ENCODE results near the gene TMEM123. TPM values are rescaled to one million over a fixed set of nuclear protein-coding genes. Genes with fewer than 3 reads are reported as not detected.
"Not testable (repeated sequence)": the region's sequence is repeated elsewhere in the genome, so short reads cannot be mapped to it uniquely, and the experiment has no call there.

TMEM123 gene
- total RNA-seq, 2 experiments from 2014 or later, result 288 to 307 TPM

DNA sequence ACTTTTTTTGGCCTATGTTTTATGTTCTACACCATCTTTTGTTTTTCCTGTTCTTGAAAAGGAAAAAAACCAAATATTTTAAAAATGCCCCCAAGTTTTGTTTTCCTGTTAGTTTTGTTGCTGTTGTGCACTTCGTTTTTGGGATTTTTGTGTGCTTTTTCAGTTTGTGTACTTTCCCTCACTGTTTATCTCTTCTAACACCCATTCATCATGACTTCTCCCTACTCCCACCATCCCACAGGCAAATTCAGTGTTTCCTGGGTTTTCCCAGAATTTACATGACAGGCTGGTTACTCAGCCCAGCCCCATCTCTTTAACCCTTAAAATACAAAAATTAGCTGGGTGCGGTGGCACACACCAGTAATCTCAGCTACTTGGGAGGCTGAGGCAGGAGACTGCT lies 15.6 kb downstream of the TMEM123 start:
- Mint-ChIP-seq H3K27ac (peak overlapping the region; percentile 11), H3K27me3 (no peaks in the 10 kb centered on the region), H3K36me3 (ENCODE audit: low read depth) (peaks cover 76% of the 10 kb centered on the region), H3K4me3 (no peak overlapping the region), H3K9me3 (peaks cover 4% of the 10 kb centered on the region), H3K4me1 (ENCODE audit: low read depth) (peaks cover 82% of the 10 kb centered on the region)
- ChIA-PET CTCF (no interaction called here), POLR2A (no interaction called here)
- peaks cover 30% of the 10 kb centered on the region for H3K4me1 ChIP-seq (ENCODE audit: insufficient read depth, low read length)
- DNase-seq (no peak), ATAC-seq (ENCODE audit: poor library complexity) (no peak)
- TF ChIP-seq, protein P1, sequence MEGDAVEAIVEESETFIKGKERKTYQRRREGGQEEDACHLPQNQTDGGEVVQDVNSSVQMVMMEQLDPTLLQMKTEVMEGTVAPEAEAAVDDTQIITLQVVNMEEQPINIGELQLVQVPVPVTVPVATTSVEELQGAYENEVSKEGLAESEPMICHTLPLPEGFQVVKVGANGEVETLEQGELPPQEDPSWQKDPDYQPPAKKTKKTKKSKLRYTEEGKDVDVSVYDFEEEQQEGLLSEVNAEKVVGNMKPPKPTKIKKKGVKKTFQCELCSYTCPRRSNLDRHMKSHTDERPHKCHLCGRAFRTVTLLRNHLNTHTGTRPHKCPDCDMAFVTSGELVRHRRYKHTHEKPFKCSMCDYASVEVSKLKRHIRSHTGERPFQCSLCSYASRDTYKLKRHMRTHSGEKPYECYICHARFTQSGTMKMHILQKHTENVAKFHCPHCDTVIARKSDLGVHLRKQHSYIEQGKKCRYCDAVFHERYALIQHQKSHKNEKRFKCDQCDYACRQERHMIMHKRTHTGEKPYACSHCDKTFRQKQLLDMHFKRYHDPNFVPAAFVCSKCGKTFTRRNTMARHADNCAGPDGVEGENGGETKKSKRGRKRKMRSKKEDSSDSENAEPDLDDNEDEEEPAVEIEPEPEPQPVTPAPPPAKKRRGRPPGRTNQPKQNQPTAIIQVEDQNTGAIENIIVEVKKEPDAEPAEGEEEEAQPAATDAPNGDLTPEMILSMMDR (IDR thresholded peaks at IDR 0.05), result no peak
- intact Hi-C loops (cut with DNase I, micrococcal nuclease), result no loop called here
- H3K4me3 ChIP-seq (ENCODE audit: low read length), result no peak overlapping the region
- no peak overlapping the region for H3K27ac ChIP-seq (ENCODE audit: low read depth in 1 of 2, low read length in 2 of 2)
- no peaks in the 10 kb centered on the region for H3K27me3 ChIP-seq (ENCODE audit: control insufficient read depth in 1 of 2, insufficient read depth in 2 of 2, low read length in 2 of 2)
- H3K36me3 ChIP-seq (ENCODE audit: insufficient read depth, low read length), result peaks cover 22% of the 10 kb centered on the region
- peaks cover 7 to 9% of the 10 kb centered on the region in 2 experiments for H3K9me3 ChIP-seq (ENCODE audit: control insufficient read depth in 1 of 2, insufficient read depth in 1 of 2, low read length in 2 of 2)

DNA sequence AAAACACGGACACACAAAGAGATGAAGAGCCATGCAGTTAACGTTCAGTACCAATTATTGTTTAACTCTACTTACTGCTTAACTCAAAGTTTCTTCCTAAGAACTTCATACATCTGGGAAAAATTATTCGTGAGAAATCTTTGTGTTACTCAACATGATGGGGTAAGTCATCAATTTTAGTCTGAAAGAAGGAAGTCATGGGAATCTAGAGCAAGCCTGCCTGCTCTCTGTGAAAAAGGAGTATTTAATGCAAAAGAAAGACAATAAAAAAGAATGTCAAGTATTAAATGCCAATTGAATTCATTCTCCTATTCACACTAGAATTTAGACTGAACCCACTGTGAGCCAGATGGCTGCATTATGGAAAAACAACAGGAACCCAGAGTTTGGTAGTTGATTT lies 16.0 kb downstream of the TMEM123 start:
- peaks cover 80% of the 10 kb centered on the region for H3K36me3 Mint-ChIP-seq (ENCODE audit: low read depth)
- H3K27me3 Mint-ChIP-seq, result no peaks in the 10 kb centered on the region
- ChIA-PET POLR2A (no interaction called here), CTCF (no interaction called here)
- peaks cover 5% of the 10 kb centered on the region for H3K9me3 Mint-ChIP-seq
- intact Hi-C loops (cut with DNase I, micrococcal nuclease), result no loop called here
- DNase-seq, result no peak
- H3K4me3 ChIP-seq (ENCODE audit: low read length), result no peak overlapping the region
- TF ChIP-seq, protein P1 (IDR thresholded peaks at IDR 0.05), result no peak
- no peak for ATAC-seq (ENCODE audit: poor library complexity)
- H3K27ac ChIP-seq (ENCODE audit: low read depth in 1 of 2, low read length in 2 of 2), result no peak overlapping the region
- no peaks in the 10 kb centered on the region for H3K27me3 ChIP-seq (ENCODE audit: control insufficient read depth in 1 of 2, insufficient read depth in 2 of 2, low read length in 2 of 2)
- H3K4me3 Mint-ChIP-seq, result no peak overlapping the region
- peaks cover 7 to 9% of the 10 kb centered on the region in 2 experiments for H3K9me3 ChIP-seq (ENCODE audit: control insufficient read depth in 1 of 2, insufficient read depth in 1 of 2, low read length in 2 of 2)
- peak overlapping the region; percentile 15 for H3K27ac Mint-ChIP-seq
- H3K36me3 ChIP-seq (ENCODE audit: insufficient read depth, low read length), result peaks cover 26% of the 10 kb centered on the region
- peaks cover 33% of the 10 kb centered on the region for H3K4me1 ChIP-seq (ENCODE audit: insufficient read depth, low read length)
- peaks cover 82% of the 10 kb centered on the region for H3K4me1 Mint-ChIP-seq (ENCODE audit: low read depth)

DNA sequence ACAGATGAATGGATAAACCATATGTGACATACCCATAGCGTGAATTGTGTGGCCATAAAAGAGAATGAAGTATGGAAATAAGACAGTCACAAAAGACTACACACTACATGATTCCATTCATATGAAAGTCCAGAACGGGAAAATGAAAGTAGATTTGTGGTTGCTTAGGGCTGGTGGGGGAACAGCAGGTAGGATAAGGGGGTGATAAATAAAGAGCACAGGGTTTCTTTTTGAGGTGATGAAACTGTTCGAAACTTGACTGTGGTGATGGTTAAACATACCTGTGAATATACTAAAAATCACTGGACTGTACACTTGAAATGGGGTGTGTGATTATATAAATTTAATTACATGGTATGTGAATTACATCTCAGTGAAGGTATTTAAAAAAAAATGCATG lies 16.9 kb downstream of the TMEM123 start:
- peaks cover 36% of the 10 kb centered on the region for H3K4me1 ChIP-seq (ENCODE audit: insufficient read depth, low read length)
- no peak overlapping the region for H3K27ac ChIP-seq (ENCODE audit: low read depth in 1 of 2, low read length in 2 of 2)
- peaks cover 29% of the 10 kb centered on the region for H3K36me3 ChIP-seq (ENCODE audit: insufficient read depth, low read length)
- no peak for ATAC-seq (ENCODE audit: poor library complexity)
- H3K27ac Mint-ChIP-seq, result peak overlapping the region; percentile 10
- H3K27me3 Mint-ChIP-seq, result no peaks in the 10 kb centered on the region
- H3K36me3 Mint-ChIP-seq (ENCODE audit: low read depth), result peaks cover 80% of the 10 kb centered on the region
- DNase-seq, result no peak
- peaks cover 7 to 9% of the 10 kb centered on the region in 2 experiments for H3K9me3 ChIP-seq (ENCODE audit: control insufficient read depth in 1 of 2, insufficient read depth in 1 of 2, low read length in 2 of 2)
- intact Hi-C loops (cut with DNase I, micrococcal nuclease), result no loop called here
- no peaks in the 10 kb centered on the region for H3K27me3 ChIP-seq (ENCODE audit: control insufficient read depth in 1 of 2, insufficient read depth in 2 of 2, low read length in 2 of 2)
- no peak overlapping the region for H3K4me3 ChIP-seq (ENCODE audit: low read length)
- peaks cover 5% of the 10 kb centered on the region for H3K9me3 Mint-ChIP-seq
- no peak overlapping the region for H3K4me3 Mint-ChIP-seq
- CTCF ChIA-PET, result no interaction called here
- TF ChIP-seq, protein P1 (IDR thresholded peaks at IDR 0.05), result no peak
- POLR2A ChIA-PET, result interaction anchor here (1.5 kb wide), 1 partner anchor 18 kb away, joined by 3 read pairs; no protein-coding TSS in a partner anchor
- H3K4me1 Mint-ChIP-seq (ENCODE audit: low read depth), result peaks cover 82% of the 10 kb centered on the region

DNA sequence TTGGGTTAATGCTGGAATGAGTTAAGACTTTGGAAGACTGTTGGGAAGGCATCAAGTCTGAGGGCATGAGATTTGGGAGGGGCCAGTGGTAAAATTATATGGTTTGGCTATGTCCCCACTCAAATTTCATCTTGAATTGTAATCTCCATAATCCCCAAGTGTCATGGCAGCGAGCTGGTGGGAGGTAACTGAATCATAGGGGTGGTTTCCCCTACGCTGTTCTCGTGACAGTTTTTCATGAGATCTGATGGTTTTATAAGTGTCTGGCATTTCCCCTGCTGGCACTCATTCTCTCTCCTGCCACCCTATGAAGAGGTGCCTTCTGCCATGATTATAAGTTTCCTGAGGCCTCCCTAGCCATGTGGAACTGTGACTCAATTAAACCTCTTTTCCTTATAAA lies 19.0 kb downstream of the TMEM123 start:
- intact Hi-C loops (cut with DNase I, micrococcal nuclease); POLR2A ChIA-PET: not testable (repeated sequence)
- H3K4me1 Mint-ChIP-seq (ENCODE audit: low read depth), result peaks cover 83% of the 10 kb centered on the region

DNA sequence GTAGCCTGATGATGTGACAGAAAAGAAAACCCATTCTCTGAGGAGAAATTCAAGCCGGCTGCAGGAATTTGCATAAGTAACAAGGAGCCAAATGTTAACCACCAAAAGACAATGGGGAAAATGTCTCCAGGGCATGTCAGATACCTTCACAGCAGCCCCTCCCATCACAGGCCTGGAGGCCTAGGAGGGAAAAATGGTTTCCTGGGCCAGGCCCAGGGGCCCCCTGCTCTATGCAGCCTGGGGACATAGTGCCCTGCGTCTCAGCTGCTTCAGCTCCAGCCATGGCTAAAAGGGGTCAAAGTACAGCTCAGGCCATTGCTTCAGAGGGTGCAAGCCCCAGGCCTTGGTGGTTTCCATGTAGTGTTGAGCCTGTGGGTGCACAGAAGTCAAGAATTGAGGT lies 20.0 kb downstream of the TMEM123 start:
- peak overlapping the region; percentile 76 for H3K27ac Mint-ChIP-seq

More for the DNA sequence above, 19.0 kb downstream of the TMEM123 start:
- DNase-seq; H3K9me3 ChIP-seq (ENCODE audit: control insufficient read depth in 1 of 2, insufficient read depth in 1 of 2, low read length in 2 of 2); H3K27me3 Mint-ChIP-seq; H3K4me3 Mint-ChIP-seq; H3K27ac ChIP-seq (ENCODE audit: low read depth in 1 of 2, low read length in 2 of 2); H3K9me3 Mint-ChIP-seq; CTCF ChIA-PET; H3K4me3 ChIP-seq (ENCODE audit: low read length); H3K27me3 ChIP-seq (ENCODE audit: control insufficient read depth in 1 of 2, insufficient read depth in 2 of 2, low read length in 2 of 2); ATAC-seq (ENCODE audit: poor library complexity): not testable (repeated sequence)
- H3K36me3 Mint-ChIP-seq (ENCODE audit: low read depth), result peaks cover 94% of the 10 kb centered on the region
- H3K36me3 ChIP-seq (ENCODE audit: insufficient read depth, low read length), result peaks cover 35% of the 10 kb centered on the region
- peak overlapping the region; percentile 31 for H3K27ac Mint-ChIP-seq
- peaks cover 40% of the 10 kb centered on the region for H3K4me1 ChIP-seq (ENCODE audit: insufficient read depth, low read length)

More for the DNA sequence above, 20.0 kb downstream of the TMEM123 start:
- ATAC-seq (ENCODE audit: poor library complexity); H3K27me3 ChIP-seq (ENCODE audit: control insufficient read depth in 1 of 2, insufficient read depth in 2 of 2, low read length in 2 of 2); intact Hi-C loops (cut with DNase I, micrococcal nuclease); DNase-seq; POLR2A ChIA-PET; H3K27me3 Mint-ChIP-seq; CTCF ChIA-PET; H3K27ac ChIP-seq (ENCODE audit: low read depth in 1 of 2, low read length in 2 of 2); H3K4me3 Mint-ChIP-seq; H3K9me3 Mint-ChIP-seq; H3K9me3 ChIP-seq (ENCODE audit: control insufficient read depth in 1 of 2, insufficient read depth in 1 of 2, low read length in 2 of 2); H3K4me3 ChIP-seq (ENCODE audit: low read length): not testable (repeated sequence)
- peaks cover 75% of the 10 kb centered on the region for H3K4me1 Mint-ChIP-seq (ENCODE audit: low read depth)
- peaks cover 85% of the 10 kb centered on the region for H3K36me3 Mint-ChIP-seq (ENCODE audit: low read depth)
- peaks cover 36% of the 10 kb centered on the region for H3K36me3 ChIP-seq (ENCODE audit: insufficient read depth, low read length)
- peaks cover 30% of the 10 kb centered on the region for H3K4me1 ChIP-seq (ENCODE audit: insufficient read depth, low read length)
